Lower leg skin (tissue), 3 donors: Measurements from ENCODE around the gene GPATCH4.

Experiments
- POLR2A ChIP-seq, 2 donors: fragments of 450-650 bp; IDR thresholded peaks; one replicate each; pipeline ENCODE4 v1.6.1; 2016 to 2017; ENCODE audit warnings: antibody characterized with exemption in 2 of 2, mild to moderate bottlenecking in 1 of 2, moderate library complexity in 1 of 2
- TF ChIP-seq, protein P1 (sequence below), 3 donors: fragments of 450-650 bp; IDR thresholded peaks; one replicate each; pipeline ENCODE4 v1.5.1; 2016; ENCODE audit warnings: antibody characterized with exemption in 3 of 3, mild to moderate bottlenecking in 3 of 3, moderate library complexity in 2 of 3

DNA sequence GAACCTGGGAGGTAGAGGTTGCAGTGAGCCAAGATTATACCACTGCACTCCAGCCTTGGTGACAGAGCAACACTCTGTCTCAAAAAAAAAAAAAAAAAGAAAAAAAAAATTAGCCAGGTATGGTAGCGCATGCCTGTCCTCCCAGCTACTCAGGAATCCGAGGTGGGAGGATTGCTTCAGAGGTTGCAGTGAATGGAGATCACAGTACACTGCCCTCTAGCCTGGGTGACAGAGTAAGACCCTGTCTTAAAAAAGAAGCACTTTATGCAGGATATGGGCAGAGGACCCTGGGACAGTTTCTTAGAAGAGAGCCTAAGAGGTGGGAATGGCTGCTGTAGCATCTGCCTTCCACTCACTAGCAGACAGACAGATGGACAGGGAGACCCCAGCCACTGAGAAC is 51.9 kb downstream of the GPATCH4 start:
- TF ChIP-seq, protein P1, sequence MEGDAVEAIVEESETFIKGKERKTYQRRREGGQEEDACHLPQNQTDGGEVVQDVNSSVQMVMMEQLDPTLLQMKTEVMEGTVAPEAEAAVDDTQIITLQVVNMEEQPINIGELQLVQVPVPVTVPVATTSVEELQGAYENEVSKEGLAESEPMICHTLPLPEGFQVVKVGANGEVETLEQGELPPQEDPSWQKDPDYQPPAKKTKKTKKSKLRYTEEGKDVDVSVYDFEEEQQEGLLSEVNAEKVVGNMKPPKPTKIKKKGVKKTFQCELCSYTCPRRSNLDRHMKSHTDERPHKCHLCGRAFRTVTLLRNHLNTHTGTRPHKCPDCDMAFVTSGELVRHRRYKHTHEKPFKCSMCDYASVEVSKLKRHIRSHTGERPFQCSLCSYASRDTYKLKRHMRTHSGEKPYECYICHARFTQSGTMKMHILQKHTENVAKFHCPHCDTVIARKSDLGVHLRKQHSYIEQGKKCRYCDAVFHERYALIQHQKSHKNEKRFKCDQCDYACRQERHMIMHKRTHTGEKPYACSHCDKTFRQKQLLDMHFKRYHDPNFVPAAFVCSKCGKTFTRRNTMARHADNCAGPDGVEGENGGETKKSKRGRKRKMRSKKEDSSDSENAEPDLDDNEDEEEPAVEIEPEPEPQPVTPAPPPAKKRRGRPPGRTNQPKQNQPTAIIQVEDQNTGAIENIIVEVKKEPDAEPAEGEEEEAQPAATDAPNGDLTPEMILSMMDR (IDR thresholded peaks at IDR 0.05), result no peak
- TF ChIP-seq POLR2A (IDR thresholded peaks at IDR 0.05), result no peak
